Skin epidermis (tissue), 12 donors: ENCODE results near the gene SCD5.

ENCODE experiments used
- H3K27ac ChIP-seq, 21 experiments: fragments of 200-600 bp; sonication (generic) in 11 of 21; one replicate each; pipeline ENCODE4 v1.5.0; 2020; ENCODE audit warnings: mild to moderate bottlenecking in 3 of 21, inconsistent platforms in 2 of 21, moderate library complexity in 2 of 21
- H3K4me3 ChIP-seq, 7 experiments: fragments of 200-600 bp; sonication (generic) in 2 of 7; one replicate each; pipeline ENCODE4 v1.5.0; 2020; ENCODE audit warnings: inconsistent platforms in 2 of 7, mild to moderate bottlenecking in 2 of 7, moderate library complexity in 1 of 7

Gene SCD5

GRCh38 chr4:82799006-82799881, 648 bp upstream of the SCD5 start:
- peak overlapping the region; percentile 53 to 76 (median 73) for H3K4me3 ChIP-seq
- peak overlapping the region in 13 of 21 experiments; percentile 2 to 70 (median 52) for H3K27ac ChIP-seq

GRCh38 chr4:82797405-82798111, 1.0 kb downstream of the SCD5 start:
- H3K27ac ChIP-seq, result peak overlapping the region in 4 of 21 experiments; percentile 17 to 70 (median 48)
- peak overlapping the region; percentile 53 to 76 (median 73) for H3K4me3 ChIP-seq

GRCh38 chr4:82797040-82797404, 1.6 kb downstream of the SCD5 start:
- peak overlapping the region in 6 of 7 experiments; percentile 53 to 76 (median 69) for H3K4me3 ChIP-seq
- H3K27ac ChIP-seq, result peak overlapping the region in 1 of 21 experiments; percentile 17

- peak overlapping the region in 1 of 21 experiments; percentile 10 for H3K27ac ChIP-seq
- H3K4me3 ChIP-seq, result no peak overlapping the region
Observed at GRCh38 chr4:82792912-82793649, 5.5 kb downstream of the SCD5 start.

- no peak overlapping the region for H3K4me3 ChIP-seq
- no peak overlapping the region for H3K27ac ChIP-seq
Observed at GRCh38 chr4:82791179-82791578, 7.4 kb downstream of the SCD5 start.

- H3K27ac ChIP-seq, result no peak overlapping the region
- no peak overlapping the region for H3K4me3 ChIP-seq
Observed at GRCh38 chr4:82790060-82790660, 8.4 kb downstream of the SCD5 start.

GRCh38 chr4:82789025-82789776, 9.4 kb downstream of the SCD5 start:
- Histone ChIP-seq H3K4me3 (no peak overlapping the region), H3K27ac (no peak overlapping the region)

GRCh38 chr4:82787342-82787741, 11.3 kb downstream of the SCD5 start:
- Histone ChIP-seq H3K4me3 (no peak overlapping the region), H3K27ac (no peak overlapping the region)

- H3K27ac ChIP-seq, result peak overlapping the region in 1 of 21 experiments; percentile 75
- no peak overlapping the region for H3K4me3 ChIP-seq
Observed at GRCh38 chr4:82786828-82787227, 11.8 kb downstream of the SCD5 start.

- peak overlapping the region in 13 of 21 experiments; percentile 0 to 75 (median 49) for H3K27ac ChIP-seq
Observed at GRCh38 chr4:82785611-82786400, 12.8 kb downstream of the SCD5 start.

GRCh38 chr4:82784681-82785610, 13.7 kb downstream of the SCD5 start:
- Histone ChIP-seq H3K27ac (peak overlapping the region in 14 of 21 experiments; percentile 0 to 71 (median 42)), H3K4me3 (no peak overlapping the region)

More at GRCh38 chr4:82785611-82786400, 12.8 kb downstream of the SCD5 start:
- H3K4me3 ChIP-seq, result no peak overlapping the region

- Histone ChIP-seq H3K27ac (no peak overlapping the region), H3K4me3 (no peak overlapping the region)
Observed at GRCh38 chr4:82782626-82783345, 15.8 kb downstream of the SCD5 start.

- Histone ChIP-seq H3K27ac (peak overlapping the region in 2 of 21 experiments; percentile 25 to 41), H3K4me3 (no peak overlapping the region)
Observed at GRCh38 chr4:82780752-82781231, 17.8 kb downstream of the SCD5 start.

GRCh38 chr4:82780170-82780751, 18.3 kb downstream of the SCD5 start:
- Histone ChIP-seq H3K27ac (peak overlapping the region in 2 of 21 experiments; percentile 25 to 41), H3K4me3 (no peak overlapping the region)

GRCh38 chr4:82779032-82779431, 19.6 kb downstream of the SCD5 start:
- H3K27ac ChIP-seq, result no peak overlapping the region
- H3K4me3 ChIP-seq, result no peak overlapping the region
